Ishikawa (cell line): ENCODE measurements around the gene DLL3.

Experiments
- CEBPB ChIP-seq: IDR thresholded peaks from 2 replicates; pipeline ENCODE4 v1.6.1; 2012
- CREB1 ChIP-seq: IDR thresholded peaks from 2 replicates; pipeline ENCODE4 v1.6.1; 2012; ENCODE audit warnings: low read depth
- EGR1 ChIP-seq: IDR thresholded peaks from 2 replicates; pipeline ENCODE4 v1.6.1; 2012
- EP300 ChIP-seq: IDR thresholded peaks from 2 replicates; pipeline ENCODE4 v1.6.1; 2012; ENCODE audit warnings: borderline replicate concordance
- FOXM1 ChIP-seq: IDR thresholded peaks from 2 replicates; pipeline ENCODE4 v1.6.1; 2012; ENCODE audit warnings: low read depth, borderline replicate concordance
- MAX ChIP-seq: IDR thresholded peaks from 2 replicates; pipeline ENCODE4 v1.6.1; 2012
- NFIC ChIP-seq: IDR thresholded peaks from 2 replicates; pipeline ENCODE4 v1.6.1; 2012
- RAD21 ChIP-seq: IDR thresholded peaks from 2 replicates; pipeline ENCODE4 v1.6.1; 2012; ENCODE audit warnings: low read depth
- TAF1 ChIP-seq: IDR thresholded peaks from 2 replicates; pipeline ENCODE4 v1.6.1; 2012; ENCODE audit warnings: low read depth, mild to moderate bottlenecking
- TCF12 ChIP-seq: IDR thresholded peaks from 2 replicates; pipeline ENCODE4 v1.6.1; 2012; ENCODE audit warnings: low read depth
- TEAD4 ChIP-seq: IDR thresholded peaks from 2 replicates; pipeline ENCODE4 v1.6.1; 2012
- USF1 ChIP-seq: IDR thresholded peaks from 2 replicates; pipeline ENCODE4 v1.6.1; 2012
- YY1 ChIP-seq: IDR thresholded peaks from 2 replicates; pipeline ENCODE4 v1.6.1; 2012; ENCODE audit warnings: low read depth
- ZBTB7A ChIP-seq: IDR thresholded peaks from 2 replicates; pipeline ENCODE4 v1.6.1; 2012; ENCODE audit warnings: low read depth
- TF ChIP-seq, protein P1 (sequence below): IDR thresholded peaks from 2 replicates; pipeline ENCODE4 v1.6.1; 2012; ENCODE audit warnings: low read depth, mild to moderate bottlenecking

DLL3 gene

GRCh38 chr19:39542206-39542605 is 43.5 kb downstream of the DLL3 start:
- TF ChIP-seq EGR1 (no peak), NFIC (no peak), FOXM1 (no peak)

GRCh38 chr19:39543477-39543857 is 44.7 kb downstream of the DLL3 start:
- TF ChIP-seq CEBPB (no peak), TAF1 (no peak), FOXM1 (no peak), NFIC (no peak), TEAD4 (no peak), EGR1 (no peak), TCF12 (no peak), EP300 (no peak), USF1 (no peak), ZBTB7A (no peak), YY1 (no peak), MAX (no peak), RAD21 (no peak)
- TF ChIP-seq, protein P1, sequence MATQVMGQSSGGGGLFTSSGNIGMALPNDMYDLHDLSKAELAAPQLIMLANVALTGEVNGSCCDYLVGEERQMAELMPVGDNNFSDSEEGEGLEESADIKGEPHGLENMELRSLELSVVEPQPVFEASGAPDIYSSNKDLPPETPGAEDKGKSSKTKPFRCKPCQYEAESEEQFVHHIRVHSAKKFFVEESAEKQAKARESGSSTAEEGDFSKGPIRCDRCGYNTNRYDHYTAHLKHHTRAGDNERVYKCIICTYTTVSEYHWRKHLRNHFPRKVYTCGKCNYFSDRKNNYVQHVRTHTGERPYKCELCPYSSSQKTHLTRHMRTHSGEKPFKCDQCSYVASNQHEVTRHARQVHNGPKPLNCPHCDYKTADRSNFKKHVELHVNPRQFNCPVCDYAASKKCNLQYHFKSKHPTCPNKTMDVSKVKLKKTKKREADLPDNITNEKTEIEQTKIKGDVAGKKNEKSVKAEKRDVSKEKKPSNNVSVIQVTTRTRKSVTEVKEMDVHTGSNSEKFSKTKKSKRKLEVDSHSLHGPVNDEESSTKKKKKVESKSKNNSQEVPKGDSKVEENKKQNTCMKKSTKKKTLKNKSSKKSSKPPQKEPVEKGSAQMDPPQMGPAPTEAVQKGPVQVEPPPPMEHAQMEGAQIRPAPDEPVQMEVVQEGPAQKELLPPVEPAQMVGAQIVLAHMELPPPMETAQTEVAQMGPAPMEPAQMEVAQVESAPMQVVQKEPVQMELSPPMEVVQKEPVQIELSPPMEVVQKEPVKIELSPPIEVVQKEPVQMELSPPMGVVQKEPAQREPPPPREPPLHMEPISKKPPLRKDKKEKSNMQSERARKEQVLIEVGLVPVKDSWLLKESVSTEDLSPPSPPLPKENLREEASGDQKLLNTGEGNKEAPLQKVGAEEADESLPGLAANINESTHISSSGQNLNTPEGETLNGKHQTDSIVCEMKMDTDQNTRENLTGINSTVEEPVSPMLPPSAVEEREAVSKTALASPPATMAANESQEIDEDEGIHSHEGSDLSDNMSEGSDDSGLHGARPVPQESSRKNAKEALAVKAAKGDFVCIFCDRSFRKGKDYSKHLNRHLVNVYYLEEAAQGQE, result no peak

DNA sequence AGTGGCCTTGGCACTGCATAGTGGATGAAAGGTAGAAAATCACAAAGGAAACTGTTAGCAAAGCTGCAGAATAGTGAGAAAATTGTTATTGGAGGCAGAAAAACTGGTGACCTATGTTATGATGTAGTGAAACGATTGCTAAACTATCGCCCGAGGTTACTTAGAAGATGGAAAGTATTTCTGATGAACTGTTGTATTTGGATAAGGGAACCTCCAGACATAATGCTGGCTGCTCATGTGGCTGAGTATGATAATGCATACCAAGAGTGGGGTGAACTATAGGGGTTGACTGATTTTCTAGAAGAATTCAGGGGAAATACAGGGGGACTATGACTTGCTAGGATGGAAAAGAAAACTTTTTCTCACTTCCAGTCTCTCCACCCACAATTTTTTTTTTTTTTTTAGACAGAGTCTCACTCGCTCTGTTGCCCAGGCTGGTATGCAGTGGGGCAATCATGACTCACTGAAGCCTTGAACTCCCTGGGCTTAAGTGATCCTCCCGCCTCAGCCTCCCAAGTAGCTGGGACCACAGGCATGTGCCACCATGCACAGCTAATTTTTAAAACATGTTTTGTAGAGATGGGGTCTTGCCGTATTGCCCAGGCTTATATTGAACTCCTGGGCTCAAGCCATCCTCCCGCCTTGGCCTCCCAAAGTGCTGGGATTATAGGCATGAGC is 45.6 kb downstream of the DLL3 start:
- no peak for TF ChIP-seq CEBPB
- TF ChIP-seq USF1, result no peak
- TF ChIP-seq, protein P1, result no peak
- TF ChIP-seq EP300, result no peak
- TF ChIP-seq TCF12, result no peak
- TF ChIP-seq CREB1, result no peak
- no peak for TF ChIP-seq YY1
- TF ChIP-seq NFIC, result no peak
- no peak for TF ChIP-seq ZBTB7A
- TF ChIP-seq TEAD4, result no peak
- no peak for TF ChIP-seq FOXM1
- no peak for TF ChIP-seq RAD21
- TF ChIP-seq EGR1, result no peak
- TF ChIP-seq MAX, result no peak

DNA sequence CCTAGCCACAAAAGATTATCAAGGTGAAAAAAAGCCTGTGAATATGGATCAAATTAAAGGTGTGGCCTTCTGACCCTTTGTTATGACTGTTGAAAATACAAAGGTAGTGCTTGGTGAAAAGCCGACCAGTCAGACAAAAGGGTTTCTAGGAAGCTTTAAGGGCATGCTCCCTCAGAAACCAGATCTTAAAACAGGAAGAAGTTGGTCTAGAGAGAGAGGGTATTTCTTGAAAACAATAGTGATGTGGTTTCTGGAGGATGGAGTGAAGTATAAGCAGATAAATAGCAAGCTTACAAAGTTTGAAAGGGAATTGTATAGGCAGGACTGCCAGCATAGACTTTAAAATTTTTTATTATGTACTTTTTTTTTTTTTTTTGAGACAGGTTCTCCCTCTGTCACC is 46.2 kb downstream of the DLL3 start:
- TF ChIP-seq NFIC, result no peak
- TF ChIP-seq CREB1, result no peak
- no peak for TF ChIP-seq FOXM1
- TF ChIP-seq MAX, result no peak
- no peak for TF ChIP-seq TCF12
- TF ChIP-seq, protein P1, result no peak
- no peak for TF ChIP-seq RAD21
- no peak for TF ChIP-seq EP300
- TF ChIP-seq YY1, result no peak
- no peak for TF ChIP-seq USF1
- no peak for TF ChIP-seq EGR1
- TF ChIP-seq TEAD4, result no peak
- TF ChIP-seq TAF1, result no peak
- TF ChIP-seq ZBTB7A, result no peak
- TF ChIP-seq CEBPB, result no peak
